Keratinocyte (primary cell): ENCODE results near the gene GRIA3.
A peak's percentile ranks its signal among the peaks of the same experiment; 100 is the strongest.

Experiments used
- EZH2 ChIP-seq: IDR thresholded peaks from one replicate; pipeline ENCODE4 v1.6.1; 2012; ENCODE audit warnings: inconsistent platforms, mild to moderate bottlenecking, low read length, moderate library complexity
- TF ChIP-seq, protein P1 (sequence below), 3 experiments: IDR thresholded peaks in 1 of 3; conservative IDR thresholded peaks in 1 of 3; optimal IDR thresholded peaks in 1 of 3; 2 replicates in 2 of 3; 3 replicates in 1 of 3; pipeline versions ENCODE3 to v1.5.1; 2011; ENCODE audit warnings: low read length in 3 of 3, mild to moderate bottlenecking in 3 of 3, moderate library complexity in 2 of 3, control low read depth in 1 of 3, inconsistent platforms in 1 of 3; ENCODE audit not compliant: insufficient read depth in 2 of 3; ENCODE audit errors: extremely low read depth in 1 of 3

DNA sequence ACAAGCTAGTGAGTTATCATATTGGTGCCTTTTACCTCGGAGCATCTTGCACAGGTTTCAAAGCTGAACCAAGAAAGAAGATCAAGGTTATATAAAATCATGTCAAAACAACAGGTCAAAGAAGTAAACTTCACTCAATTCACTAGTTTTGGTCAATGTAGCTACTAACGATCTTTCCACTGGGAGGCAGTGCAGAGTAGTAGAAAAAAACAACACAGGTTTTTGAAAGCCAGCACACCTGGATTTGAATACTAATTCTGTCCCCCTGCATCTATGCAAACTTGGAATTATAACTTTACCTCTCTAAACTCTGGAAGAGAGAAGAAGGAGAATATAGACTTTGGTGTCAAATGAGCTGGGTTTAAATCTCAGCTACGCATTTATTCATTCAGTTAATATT lies 266.1 kb downstream of the GRIA3 start:
- TF ChIP-seq, protein P1, sequence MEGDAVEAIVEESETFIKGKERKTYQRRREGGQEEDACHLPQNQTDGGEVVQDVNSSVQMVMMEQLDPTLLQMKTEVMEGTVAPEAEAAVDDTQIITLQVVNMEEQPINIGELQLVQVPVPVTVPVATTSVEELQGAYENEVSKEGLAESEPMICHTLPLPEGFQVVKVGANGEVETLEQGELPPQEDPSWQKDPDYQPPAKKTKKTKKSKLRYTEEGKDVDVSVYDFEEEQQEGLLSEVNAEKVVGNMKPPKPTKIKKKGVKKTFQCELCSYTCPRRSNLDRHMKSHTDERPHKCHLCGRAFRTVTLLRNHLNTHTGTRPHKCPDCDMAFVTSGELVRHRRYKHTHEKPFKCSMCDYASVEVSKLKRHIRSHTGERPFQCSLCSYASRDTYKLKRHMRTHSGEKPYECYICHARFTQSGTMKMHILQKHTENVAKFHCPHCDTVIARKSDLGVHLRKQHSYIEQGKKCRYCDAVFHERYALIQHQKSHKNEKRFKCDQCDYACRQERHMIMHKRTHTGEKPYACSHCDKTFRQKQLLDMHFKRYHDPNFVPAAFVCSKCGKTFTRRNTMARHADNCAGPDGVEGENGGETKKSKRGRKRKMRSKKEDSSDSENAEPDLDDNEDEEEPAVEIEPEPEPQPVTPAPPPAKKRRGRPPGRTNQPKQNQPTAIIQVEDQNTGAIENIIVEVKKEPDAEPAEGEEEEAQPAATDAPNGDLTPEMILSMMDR (optimal IDR thresholded peaks at IDR 0.05 in 1 of 3, IDR thresholded peaks at IDR 0.05 in 1 of 3, conservative IDR thresholded peaks at IDR 0.05 in 1 of 3; ENCODE audit: extremely low read depth in 1 of 3, insufficient read depth in 2 of 3, low read length in 3 of 3), result peak in 2 of 3 experiments; percentile 33 to 43
- TF ChIP-seq EZH2, result no peak
